IPS-11a (cell line): ENCODE data around the gene CRADD.
"Not testable (repeated sequence)": the region's sequence is repeated elsewhere in the genome, so short reads cannot be mapped to it uniquely, and the experiment has no call there.

Experiments used
- H3K4me3 ChIP-seq: one replicate; pipeline ENCODE4 v1.5.1; 2013; ENCODE audit warnings: low read depth, low read length, control low read depth

The CRADD gene

DNA sequence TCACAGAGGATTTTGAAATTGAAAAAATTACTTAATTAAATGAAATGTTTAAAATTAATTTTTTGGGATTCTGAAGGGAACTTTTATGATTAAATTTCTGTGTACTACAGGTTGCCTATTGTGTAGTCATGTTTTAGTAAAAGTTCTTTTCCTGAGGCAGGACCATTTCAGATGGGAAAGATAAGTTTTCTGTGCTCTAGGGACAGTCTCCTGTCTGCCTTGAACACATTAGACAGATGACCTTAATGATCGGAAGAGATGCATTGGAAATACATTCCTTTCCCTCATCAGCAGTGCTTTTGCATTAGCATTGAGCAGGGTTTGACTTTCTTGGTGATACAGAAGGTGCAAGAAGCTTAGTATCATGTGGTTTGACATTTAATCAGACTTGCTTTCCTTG is 28.1 kb downstream of the CRADD start:
- no peak overlapping the region for H3K4me3 ChIP-seq

DNA sequence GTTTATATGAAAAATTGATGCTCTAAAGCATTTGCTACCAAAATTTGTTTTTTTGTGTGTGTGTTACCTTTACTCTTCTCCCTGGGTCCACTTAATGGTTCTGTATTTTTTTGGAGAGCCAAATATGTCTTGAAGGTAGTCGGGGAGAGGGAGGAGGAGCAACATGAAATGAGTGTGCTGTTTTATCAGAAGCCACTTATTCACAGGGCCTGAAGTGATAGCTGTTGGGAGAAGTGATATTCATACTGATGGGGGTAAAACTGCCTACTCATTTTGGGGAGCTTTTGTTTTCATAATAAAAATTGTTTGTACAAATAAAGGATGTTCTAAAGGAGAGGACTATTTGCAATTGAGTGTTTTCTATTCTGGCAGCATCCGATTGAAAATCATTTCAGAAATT is 29.2 kb downstream of the CRADD start:
- H3K4me3 ChIP-seq, result no peak overlapping the region

GRCh38 chr12:93706824-93707223 is 29.6 kb downstream of the CRADD start:
- no peak overlapping the region for H3K4me3 ChIP-seq

DNA sequence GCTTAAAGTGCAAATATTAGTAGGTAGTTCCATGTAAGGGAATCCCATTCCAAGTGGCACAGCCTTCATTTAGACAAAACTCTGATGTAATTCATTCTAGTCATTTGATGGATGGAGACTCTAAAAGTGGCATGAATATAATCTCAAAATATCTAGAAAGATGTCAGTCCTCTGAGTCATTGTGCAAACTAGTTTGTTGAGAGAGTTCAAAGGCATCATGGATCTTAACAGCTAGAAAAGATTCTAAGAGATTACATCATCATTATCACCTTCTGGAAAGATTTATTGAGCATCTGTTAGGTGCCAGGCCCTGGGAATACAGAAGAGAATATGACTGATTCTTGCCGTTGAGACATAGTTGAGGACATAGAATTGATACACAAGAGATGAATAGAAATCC is 30.7 kb downstream of the CRADD start:
- H3K4me3 ChIP-seq, result no peak overlapping the region

DNA sequence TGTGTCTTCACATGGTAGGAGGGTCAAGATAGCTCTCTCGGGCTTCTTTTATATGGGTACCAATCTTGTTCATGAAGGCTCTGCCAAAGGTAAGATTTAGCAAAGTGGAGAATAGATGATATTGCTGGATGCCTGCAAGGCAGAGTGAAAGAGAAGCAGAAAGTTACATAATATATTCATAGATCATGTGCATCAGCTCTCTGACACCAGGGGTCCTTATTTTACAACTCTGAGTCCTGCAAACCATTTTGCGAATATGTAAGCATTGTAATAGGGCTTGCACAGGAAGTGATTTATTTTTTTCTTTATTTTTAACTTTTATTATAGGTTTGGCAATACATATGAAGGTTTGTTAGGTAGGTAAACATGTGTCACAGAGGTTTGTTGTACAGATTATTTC is 31.8 kb downstream of the CRADD start:
- no peak overlapping the region for H3K4me3 ChIP-seq

- H3K4me3 ChIP-seq, result no peak overlapping the region
These were observed 32.2 kb downstream of the CRADD start for GRCh38 chr12:93709386-93709785.

GRCh38 chr12:93710574-93710926 is 33.4 kb downstream of the CRADD start:
- H3K4me3 ChIP-seq, result no peak overlapping the region

DNA sequence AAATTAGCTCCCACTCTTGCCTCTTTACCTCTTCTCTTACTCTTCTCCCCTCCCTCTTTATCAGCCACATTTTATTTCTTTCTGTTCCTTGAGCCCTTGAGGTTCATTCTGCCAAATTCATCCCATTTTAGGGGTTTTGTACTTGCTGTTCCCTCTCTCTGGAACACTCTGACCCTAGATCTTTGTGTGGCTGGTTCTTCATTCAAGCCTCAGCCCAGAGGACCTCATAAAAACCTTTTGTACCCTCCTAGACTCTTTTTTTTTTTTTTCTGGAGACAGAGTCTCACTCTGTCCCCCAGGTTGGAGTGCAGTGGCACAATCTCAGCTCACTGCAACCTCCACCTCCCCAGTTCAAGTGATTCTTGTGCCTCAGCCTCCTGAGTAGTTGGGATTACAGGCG is 34.3 kb downstream of the CRADD start:
- H3K4me3 ChIP-seq, result not testable (repeated sequence)

- H3K4me3 ChIP-seq, result no peak overlapping the region
These were observed 35.0 kb downstream of the CRADD start for GRCh38 chr12:93712200-93712599.

DNA sequence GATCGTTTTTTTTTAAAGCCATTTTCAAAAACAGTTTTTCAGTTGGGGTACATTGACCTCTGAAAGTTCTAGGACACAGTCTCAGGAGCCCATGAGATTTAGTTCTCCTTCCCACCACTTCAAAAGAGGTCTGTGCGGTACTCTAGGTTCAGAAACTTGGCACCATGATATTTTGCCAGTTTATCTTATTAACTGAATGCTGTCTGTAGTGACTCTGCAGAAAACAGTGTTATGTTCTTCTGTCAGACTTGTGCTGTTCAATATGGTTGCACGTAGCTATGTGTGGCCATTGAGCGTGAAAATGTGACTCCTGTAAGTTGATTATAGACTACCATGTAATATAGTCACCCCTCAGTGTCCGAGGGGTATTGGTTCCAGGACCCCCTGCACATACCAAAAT is 35.9 kb downstream of the CRADD start:
- no peak overlapping the region for H3K4me3 ChIP-seq

GRCh38 chr12:93713800-93714199 is 36.6 kb downstream of the CRADD start:
- no peak overlapping the region for H3K4me3 ChIP-seq

DNA sequence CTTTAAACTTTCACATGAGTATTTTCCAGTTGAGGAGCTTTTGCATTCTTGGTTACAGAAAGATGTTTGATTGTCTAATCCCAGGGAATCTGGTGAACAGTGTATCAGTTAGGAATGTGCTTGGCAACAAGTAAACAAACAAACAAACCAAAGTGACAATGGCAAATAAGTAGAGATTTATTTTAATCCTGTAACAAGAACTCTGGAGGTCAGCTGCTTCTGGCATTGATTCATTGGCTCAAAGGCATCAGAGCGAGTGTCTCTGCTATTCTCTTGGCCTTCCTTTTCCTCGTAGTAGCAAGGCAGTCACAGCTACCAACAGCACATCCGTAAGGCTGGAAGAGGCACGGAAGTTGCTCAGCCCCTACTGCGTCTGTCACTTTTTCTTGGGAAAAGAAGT is 37.2 kb downstream of the CRADD start:
- H3K4me3 ChIP-seq, result no peak overlapping the region

- no peak overlapping the region for H3K4me3 ChIP-seq
These were observed 42.5 kb downstream of the CRADD start for GRCh38 chr12:93719710-93720109.

GRCh38 chr12:93720559-93720958 is 43.4 kb downstream of the CRADD start:
- H3K4me3 ChIP-seq, result no peak overlapping the region

DNA sequence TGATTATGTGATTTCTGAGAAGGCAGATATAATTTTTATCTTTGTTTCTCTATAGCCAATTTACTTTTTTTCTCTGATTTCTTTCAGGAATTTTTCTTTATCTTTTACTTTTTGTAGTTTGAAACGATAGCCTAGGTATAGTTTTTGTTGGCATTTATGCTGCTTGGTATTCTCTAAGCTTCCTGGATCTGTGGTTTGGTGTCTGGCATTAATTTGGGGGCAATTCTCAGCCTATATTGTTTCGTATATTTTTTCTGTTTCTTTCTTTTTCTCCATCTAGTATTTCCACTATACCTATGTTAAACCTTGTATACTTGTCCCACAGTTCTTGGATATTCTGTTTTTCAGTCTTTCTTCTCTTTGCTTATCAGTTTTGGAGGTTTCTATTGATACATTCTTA is 45.0 kb downstream of the CRADD start:
- no peak overlapping the region for H3K4me3 ChIP-seq

- H3K4me3 ChIP-seq, result no peak overlapping the region
These were observed 45.8 kb downstream of the CRADD start for GRCh38 chr12:93722835-93723567.

- no peak overlapping the region for H3K4me3 ChIP-seq
These were observed 46.4 kb downstream of the CRADD start for GRCh38 chr12:93723568-93723930.

GRCh38 chr12:93725531-93725930 is 48.4 kb downstream of the CRADD start:
- no peak overlapping the region for H3K4me3 ChIP-seq

DNA sequence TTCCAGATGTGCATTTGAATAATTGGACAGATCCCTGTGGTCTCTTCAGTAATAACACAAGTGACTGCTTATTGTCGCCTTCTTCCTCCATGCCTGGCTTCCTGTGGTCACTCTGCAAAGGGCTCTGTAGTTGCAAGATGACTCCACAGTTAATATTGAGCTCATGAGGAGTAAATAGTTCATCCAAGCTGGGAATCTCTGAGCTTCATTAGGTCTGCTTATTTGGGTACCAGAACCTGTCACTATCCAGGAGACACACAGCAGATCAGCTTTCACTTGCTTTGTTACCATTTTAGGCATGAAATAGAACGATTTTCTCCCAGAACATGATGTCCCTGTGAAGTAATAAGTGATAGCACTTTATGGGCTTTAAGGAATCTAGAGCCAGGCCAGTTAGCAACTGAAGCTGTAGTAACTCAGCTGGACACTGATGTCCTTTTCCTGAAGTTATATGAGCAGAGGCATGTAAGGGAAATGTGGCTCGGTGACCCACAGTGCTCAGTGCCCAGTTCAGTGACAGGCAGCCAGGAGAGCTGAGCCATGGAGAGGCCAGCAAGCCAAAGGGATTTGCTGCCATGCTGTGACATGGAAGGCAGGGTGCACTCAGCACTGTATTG is 50.1 kb downstream of the CRADD start:
- H3K4me3 ChIP-seq, result no peak overlapping the region

GRCh38 chr12:93727911-93728310 is 50.7 kb downstream of the CRADD start:
- H3K4me3 ChIP-seq, result no peak overlapping the region

GRCh38 chr12:93729934-93730333 is 52.8 kb downstream of the CRADD start:
- no peak overlapping the region for H3K4me3 ChIP-seq

- H3K4me3 ChIP-seq, result no peak overlapping the region
These were observed 56.2 kb downstream of the CRADD start for GRCh38 chr12:93733358-93733757.

DNA sequence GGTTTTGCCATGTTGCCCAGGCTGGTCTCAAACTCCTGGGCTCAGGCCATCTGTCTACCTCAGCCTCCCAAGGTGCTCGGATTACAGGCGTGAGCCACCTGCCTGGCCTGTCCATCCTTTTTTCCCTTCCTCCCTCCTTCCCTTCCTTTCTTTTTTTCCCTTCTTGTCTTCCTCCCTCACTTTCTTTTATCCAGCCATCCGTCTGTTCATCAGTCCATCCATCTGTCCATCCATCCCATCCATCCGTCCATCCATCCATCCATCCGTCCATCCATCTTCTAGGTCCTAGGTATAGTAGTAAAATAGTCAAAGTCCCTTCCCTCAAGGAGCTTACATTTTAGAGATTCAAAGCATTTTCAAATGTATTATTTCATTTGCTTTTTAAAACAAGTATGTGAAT is 56.8 kb downstream of the CRADD start:
- no peak overlapping the region for H3K4me3 ChIP-seq
